Activated naive CD4-positive, alpha-beta T cell treated with anti-CD3 and anti-CD28 coated beads, Interleukin-2, amount 50 U/mL, for 24 hours (primary cell): ENCODE results near the gene ASB4.

ENCODE experiments used
- H3K27ac Mint-ChIP-seq: one replicate; pipeline ENCODE4 v1.8.0; 2021; ENCODE audit warnings: mild to moderate bottlenecking, mixed read lengths
- H3K27me3 Mint-ChIP-seq: one replicate; pipeline ENCODE4 v1.8.0; 2021; ENCODE audit warnings: mixed read lengths
- H3K36me3 Mint-ChIP-seq: one replicate; pipeline ENCODE4 v1.8.0; 2021; ENCODE audit warnings: mixed read lengths
- H3K4me1 Mint-ChIP-seq: one replicate; pipeline ENCODE4 v1.8.0; 2021; ENCODE audit warnings: mixed read lengths
- H3K4me3 Mint-ChIP-seq: one replicate; pipeline ENCODE4 v1.8.0; 2021; ENCODE audit warnings: mild to moderate bottlenecking, mixed read lengths
- H3K9me3 Mint-ChIP-seq: one replicate; pipeline ENCODE4 v1.8.0; 2021; ENCODE audit warnings: mixed read lengths

Gene ASB4

DNA sequence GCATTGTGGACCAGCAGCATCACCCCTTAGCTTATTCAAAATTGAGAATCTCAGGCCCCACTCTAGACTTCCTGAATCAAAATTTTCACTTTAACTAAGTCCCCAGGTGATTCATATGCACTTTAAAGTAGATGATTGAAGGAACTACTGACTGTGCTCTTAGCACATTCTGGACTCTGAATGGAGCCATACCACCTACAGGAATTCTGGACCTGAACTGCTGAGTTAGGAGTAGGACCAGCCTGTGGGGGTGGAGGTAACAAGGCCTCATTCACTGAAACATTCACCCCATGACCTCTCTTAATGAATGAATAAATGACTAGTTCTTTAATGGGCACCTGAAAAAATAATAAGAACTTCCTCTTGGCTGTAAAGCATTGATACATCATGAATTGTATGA, 103.3 kb downstream of the ASB4 start:
- Mint-ChIP-seq H3K27me3 (no peaks in the 10 kb centered on the region), H3K4me1 (no peaks in the 10 kb centered on the region)

DNA sequence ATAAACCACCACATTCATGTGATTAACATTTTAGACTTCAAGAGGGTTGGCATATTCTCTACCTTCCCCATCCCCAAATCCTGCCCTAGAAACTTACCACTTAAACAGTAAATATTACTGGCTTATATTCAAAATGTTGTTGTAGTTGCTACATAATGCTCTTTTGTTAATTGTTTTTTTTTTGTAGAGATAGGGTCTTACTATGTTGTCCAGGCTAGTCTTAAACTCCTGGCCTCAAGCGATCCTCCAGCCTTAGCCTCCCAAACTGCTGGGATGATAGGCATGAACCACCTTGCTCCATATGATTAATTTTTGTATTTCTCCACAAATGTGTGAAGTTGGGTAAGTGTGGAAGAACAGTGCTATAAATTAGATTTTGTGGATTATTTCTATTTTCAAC, 104.0 kb downstream of the ASB4 start:
- H3K27ac Mint-ChIP-seq, result no peak overlapping the region
- no peak overlapping the region for H3K4me3 Mint-ChIP-seq
- no peaks in the 10 kb centered on the region for H3K27me3 Mint-ChIP-seq
- no peaks in the 10 kb centered on the region for H3K36me3 Mint-ChIP-seq
- no peaks in the 10 kb centered on the region for H3K4me1 Mint-ChIP-seq
- H3K9me3 Mint-ChIP-seq, result no peaks in the 10 kb centered on the region

More for the DNA sequence above, 103.3 kb downstream of the ASB4 start:
- Mint-ChIP-seq H3K4me3 (no peak overlapping the region), H3K9me3 (no peaks in the 10 kb centered on the region), H3K36me3 (no peaks in the 10 kb centered on the region), H3K27ac (no peak overlapping the region)
